HG03558 (cell line): Measurements from ENCODE around the gene PRCC.

Source experiments
- ATAC-seq: cut with Tn5 transposase; IDR thresholded peaks from one replicate; pipeline ENCODE4 v1.9.1; 2021; ENCODE audit warnings: moderate number of reproducible peaks; ENCODE audit not compliant: unreplicated experiment; ENCODE audit errors: extremely low read depth

Gene PRCC

GRCh38 chr1:156767101-156767878, at the start of gene PRCC:
TSS of gene PRCC (plus strand) at chr1:156767535. CDS start at chr1:156767772, 237 bp downstream.
- peak; percentile 90 for ATAC-seq

GRCh38 chr1:156721131-156721530, 46.2 kb upstream of the PRCC start:
- no peak for ATAC-seq

- no peak for ATAC-seq
These were observed 45.8 kb upstream of the PRCC start for GRCh38 chr1:156721535-156721934.

GRCh38 chr1:156725683-156726280, 41.6 kb upstream of the PRCC start:
- no peak for ATAC-seq

GRCh38 chr1:156726549-156727226, 40.6 kb upstream of the PRCC start:
- ATAC-seq: no peak

- ATAC-seq: no peak
These were observed 39.8 kb upstream of the PRCC start for GRCh38 chr1:156727492-156727891.

- peak; percentile 26 for ATAC-seq
These were observed 39.3 kb upstream of the PRCC start, which contains the start of gene METTL25B for GRCh38 chr1:156727926-156728598. TSS of gene METTL25B (plus strand) at chr1:156728469. CDS start at chr1:156729105, 636 bp downstream.

GRCh38 chr1:156728599-156729462, 38.5 kb upstream of the PRCC start, which contains the start of gene ISG20L2:
TSS of gene ISG20L2 (minus strand) at chr1:156728766. CDS start at chr1:156727652, 1,114 bp downstream.
- ATAC-seq: peak; percentile 69

- no peak for ATAC-seq
These were observed 33.2 kb upstream of the PRCC start for GRCh38 chr1:156733989-156734584.

GRCh38 chr1:156738407-156738806, 28.9 kb upstream of the PRCC start:
- ATAC-seq: no peak

GRCh38 chr1:156738916-156739315, 28.4 kb upstream of the PRCC start:
- no peak for ATAC-seq

GRCh38 chr1:156740237-156740740, 27.0 kb upstream of the PRCC start:
- no peak for ATAC-seq

- peak; percentile 72 for ATAC-seq
These were observed 26.4 kb upstream of the PRCC start, which contains the start of gene MRPL24 for GRCh38 chr1:156740741-156741480. TSS of gene MRPL24 (minus strand) at chr1:156741088. CDS start at chr1:156738704, 2,384 bp downstream.

- no peak for ATAC-seq
These were observed 25.8 kb upstream of the PRCC start for GRCh38 chr1:156741481-156741983.

- ATAC-seq: no peak
These were observed 25.3 kb upstream of the PRCC start for GRCh38 chr1:156742017-156742416.

GRCh38 chr1:156742801-156743200, 24.5 kb upstream of the PRCC start:
- no peak for ATAC-seq

- no peak for ATAC-seq
These were observed 23.7 kb upstream of the PRCC start for GRCh38 chr1:156743367-156744302.
